A673 (cell line): ENCODE results near the gene PGAP1.

Experiments
- EZH2 ChIP-seq: fragments of 200-600 bp; sonication (generic); IDR thresholded peaks from 2 replicates; pipeline ENCODE4 v1.6.1; 2017; ENCODE audit warnings: borderline replicate concordance, low read depth, mild to moderate bottlenecking, mixed read lengths, antibody characterized with exemption, low read length; ENCODE audit not compliant: poor library complexity, severe bottlenecking
- TF ChIP-seq, protein P1 (sequence below): fragments of 300-800, 200-600 bp; sonication (generic); conservative IDR thresholded peaks from 2 replicates; pipeline ENCODE4 v1.5.1; 2017; ENCODE audit warnings: low read depth, mild to moderate bottlenecking, antibody characterized with exemption, low read length, moderate library complexity, mixed read lengths

DNA sequence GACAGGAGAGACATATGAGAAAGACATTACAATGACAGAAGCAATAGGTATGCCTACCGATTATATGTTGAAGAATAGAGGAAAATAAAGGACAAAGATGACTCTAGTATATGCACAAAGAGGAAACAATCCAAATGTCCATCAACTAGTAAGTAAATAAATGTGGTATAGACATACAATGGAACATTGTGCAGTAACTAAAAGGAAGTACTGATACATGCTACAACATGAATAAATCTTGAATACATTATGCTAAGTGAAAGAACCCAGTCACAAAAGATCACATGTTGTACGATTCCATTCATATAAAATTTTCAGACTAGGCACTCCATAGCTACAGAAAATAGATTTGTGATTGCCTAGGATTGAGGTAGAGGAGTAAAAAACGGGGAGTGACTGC lies 28.5 kb upstream of the PGAP1 start:
- TF ChIP-seq, protein P1, sequence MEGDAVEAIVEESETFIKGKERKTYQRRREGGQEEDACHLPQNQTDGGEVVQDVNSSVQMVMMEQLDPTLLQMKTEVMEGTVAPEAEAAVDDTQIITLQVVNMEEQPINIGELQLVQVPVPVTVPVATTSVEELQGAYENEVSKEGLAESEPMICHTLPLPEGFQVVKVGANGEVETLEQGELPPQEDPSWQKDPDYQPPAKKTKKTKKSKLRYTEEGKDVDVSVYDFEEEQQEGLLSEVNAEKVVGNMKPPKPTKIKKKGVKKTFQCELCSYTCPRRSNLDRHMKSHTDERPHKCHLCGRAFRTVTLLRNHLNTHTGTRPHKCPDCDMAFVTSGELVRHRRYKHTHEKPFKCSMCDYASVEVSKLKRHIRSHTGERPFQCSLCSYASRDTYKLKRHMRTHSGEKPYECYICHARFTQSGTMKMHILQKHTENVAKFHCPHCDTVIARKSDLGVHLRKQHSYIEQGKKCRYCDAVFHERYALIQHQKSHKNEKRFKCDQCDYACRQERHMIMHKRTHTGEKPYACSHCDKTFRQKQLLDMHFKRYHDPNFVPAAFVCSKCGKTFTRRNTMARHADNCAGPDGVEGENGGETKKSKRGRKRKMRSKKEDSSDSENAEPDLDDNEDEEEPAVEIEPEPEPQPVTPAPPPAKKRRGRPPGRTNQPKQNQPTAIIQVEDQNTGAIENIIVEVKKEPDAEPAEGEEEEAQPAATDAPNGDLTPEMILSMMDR = no peak
- TF ChIP-seq EZH2 = no peak
